ENCODE results near the gene ZBTB4.
"Not testable (repeated sequence)": the region's sequence is repeated elsewhere in the genome, so short reads cannot be mapped to it uniquely, and the experiment has no call there.

ZBTB4 gene

GRCh38 chr17:7476494-7476893, 2.9 kb downstream of the ZBTB4 start:
- no peak overlapping the region for H3K4me2 ChIP-seq (ENCODE audit: low read length)
- H3K27me3 ChIP-seq (ENCODE audit: low read depth, low read length), result no peaks in the 10 kb centered on the region
- no peak overlapping the region for H3K27ac ChIP-seq (ENCODE audit: low read length)
- no peak overlapping the region for H2AFZ ChIP-seq (ENCODE audit: low read depth, low read length)
- no peak overlapping the region for H3K4me3 ChIP-seq (ENCODE audit: low read length)
- H3K9me3 ChIP-seq (ENCODE audit: insufficient read depth, low read length), result no peaks in the 10 kb centered on the region
- no peak overlapping the region for H3K9ac ChIP-seq (ENCODE audit: low read length)
- peaks cover 10% of the 10 kb centered on the region; the same call in 1 of the 2 replicates for H3K4me1 ChIP-seq (ENCODE audit: low read length)
- no peaks in the 10 kb centered on the region for H3K36me3 ChIP-seq (replicated peaks; ENCODE audit: low read depth, low read length)
- peaks cover 19% of the 10 kb centered on the region; the same call in 1 of the 2 replicates for H4K20me1 ChIP-seq (ENCODE audit: insufficient read depth, low read length)
- TF ChIP-seq EZH2phosphoT487 (IDR thresholded peaks at IDR 0.05; ENCODE audit: low read depth) (no peak), CTCF (IDR thresholded peaks at IDR 0.05; ENCODE audit: low read depth, low read length) (no peak)
- H3K79me2 ChIP-seq (ENCODE audit: low read length), result peaks cover 47% of the 10 kb centered on the region

- TF ChIP-seq CTCF (IDR thresholded peaks at IDR 0.05; ENCODE audit: low read depth, low read length) (no peak), EZH2phosphoT487 (IDR thresholded peaks at IDR 0.05; ENCODE audit: low read depth) (no peak)
- Histone ChIP-seq H3K4me2 (ENCODE audit: low read length) (no peak overlapping the region), H3K4me3 (ENCODE audit: low read length) (no peak overlapping the region), H3K79me2 (ENCODE audit: low read length) (peaks cover 47% of the 10 kb centered on the region), H3K4me1 (ENCODE audit: low read length) (peaks cover 10% of the 10 kb centered on the region; the same call in 1 of the 2 replicates), H4K20me1 (ENCODE audit: insufficient read depth, low read length) (peaks cover 19% of the 10 kb centered on the region; the same call in 1 of the 2 replicates), H2AFZ (ENCODE audit: low read depth, low read length) (no peak overlapping the region), H3K36me3 (replicated peaks; ENCODE audit: low read depth, low read length) (no peaks in the 10 kb centered on the region), H3K9ac (ENCODE audit: low read length) (no peak overlapping the region), H3K27me3 (ENCODE audit: low read depth, low read length) (no peaks in the 10 kb centered on the region), H3K27ac (ENCODE audit: low read length) (no peak overlapping the region), H3K9me3 (ENCODE audit: insufficient read depth, low read length) (no peaks in the 10 kb centered on the region)
Observed at GRCh38 chr17:7475764-7476422, 3.5 kb downstream of the ZBTB4 start.

GRCh38 chr17:7474767-7475166, 4.7 kb downstream of the ZBTB4 start:
- peaks cover 42% of the 10 kb centered on the region for H3K79me2 ChIP-seq (ENCODE audit: low read length)

GRCh38 chr17:7471729-7472128, 7.7 kb downstream of the ZBTB4 start:
- Histone ChIP-seq H3K9me3 (ENCODE audit: insufficient read depth, low read length) (no peaks in the 10 kb centered on the region), H2AFZ (ENCODE audit: low read depth, low read length) (no peak overlapping the region), H3K36me3 (replicated peaks; ENCODE audit: low read depth, low read length) (no peaks in the 10 kb centered on the region), H3K79me2 (ENCODE audit: low read length) (peaks cover 15% of the 10 kb centered on the region), H3K4me1 (ENCODE audit: low read length) (no peaks in the 10 kb centered on the region), H3K27ac (ENCODE audit: low read length) (no peak overlapping the region), H3K27me3 (ENCODE audit: low read depth, low read length) (no peaks in the 10 kb centered on the region), H4K20me1 (ENCODE audit: insufficient read depth, low read length) (peaks cover 9% of the 10 kb centered on the region; the same call in 1 of the 2 replicates), H3K9ac (ENCODE audit: low read length) (no peak overlapping the region), H3K4me2 (ENCODE audit: low read length) (no peak overlapping the region), H3K4me3 (ENCODE audit: low read length) (no peak overlapping the region)
- TF ChIP-seq EZH2phosphoT487 (IDR thresholded peaks at IDR 0.05; ENCODE audit: low read depth), result no peak
- no peak for TF ChIP-seq CTCF (IDR thresholded peaks at IDR 0.05; ENCODE audit: low read depth, low read length)

More at GRCh38 chr17:7474767-7475166, 4.7 kb downstream of the ZBTB4 start:
- not testable (repeated sequence) for H3K9ac ChIP-seq (ENCODE audit: low read length); H3K27me3 ChIP-seq (ENCODE audit: low read depth, low read length); H2AFZ ChIP-seq (ENCODE audit: low read depth, low read length); H3K4me3 ChIP-seq (ENCODE audit: low read length); H3K9me3 ChIP-seq (ENCODE audit: insufficient read depth, low read length); H3K4me1 ChIP-seq (ENCODE audit: low read length); H3K36me3 ChIP-seq (replicated peaks; ENCODE audit: low read depth, low read length); H3K4me2 ChIP-seq (ENCODE audit: low read length); H3K27ac ChIP-seq (ENCODE audit: low read length)
- H4K20me1 ChIP-seq (ENCODE audit: insufficient read depth, low read length), result peaks cover 19% of the 10 kb centered on the region; the same call in 1 of the 2 replicates

- not testable (repeated sequence) for H3K79me2 ChIP-seq (ENCODE audit: low read length); H4K20me1 ChIP-seq (ENCODE audit: insufficient read depth, low read length); H2AFZ ChIP-seq (ENCODE audit: low read depth, low read length); H3K27me3 ChIP-seq (ENCODE audit: low read depth, low read length); H3K9me3 ChIP-seq (ENCODE audit: insufficient read depth, low read length); H3K4me2 ChIP-seq (ENCODE audit: low read length); H3K4me3 ChIP-seq (ENCODE audit: low read length); H3K27ac ChIP-seq (ENCODE audit: low read length); H3K36me3 ChIP-seq (replicated peaks; ENCODE audit: low read depth, low read length); H3K4me1 ChIP-seq (ENCODE audit: low read length); H3K9ac ChIP-seq (ENCODE audit: low read length)
Observed at GRCh38 chr17:7470457-7470973, 8.9 kb downstream of the ZBTB4 start.

GRCh38 chr17:7469843-7470242, 9.6 kb downstream of the ZBTB4 start:
- not testable (repeated sequence) for H3K4me2 ChIP-seq (ENCODE audit: low read length); H3K36me3 ChIP-seq (replicated peaks; ENCODE audit: low read depth, low read length); H3K27ac ChIP-seq (ENCODE audit: low read length); H4K20me1 ChIP-seq (ENCODE audit: insufficient read depth, low read length); H3K9me3 ChIP-seq (ENCODE audit: insufficient read depth, low read length); H3K9ac ChIP-seq (ENCODE audit: low read length); H2AFZ ChIP-seq (ENCODE audit: low read depth, low read length); H3K79me2 ChIP-seq (ENCODE audit: low read length); H3K27me3 ChIP-seq (ENCODE audit: low read depth, low read length); H3K4me3 ChIP-seq (ENCODE audit: low read length); H3K4me1 ChIP-seq (ENCODE audit: low read length)
